ENCODE results near the gene MROH8.

DNA sequence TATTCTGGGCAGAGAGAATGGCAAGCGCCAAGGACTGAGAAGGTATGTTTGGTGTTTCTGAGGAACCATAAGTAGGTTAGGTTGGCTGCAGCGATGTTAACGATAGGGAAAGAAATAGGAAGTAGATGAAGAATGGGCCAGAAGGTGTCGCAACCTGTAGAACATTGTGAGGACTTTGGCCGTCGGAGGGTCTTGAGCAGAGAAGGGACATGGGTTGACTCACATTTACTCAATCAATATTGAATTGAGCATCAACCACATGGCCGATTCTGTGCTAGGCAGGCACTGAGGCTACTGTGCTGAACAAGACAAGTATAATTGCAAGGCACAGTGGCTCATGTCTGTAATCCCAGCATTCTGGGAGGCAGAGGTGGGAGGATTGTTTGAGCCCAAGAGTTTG lies 27.1 kb downstream of the MROH8 start:
- TF ChIP-seq ZBTB21 (tag by site-specific recombination; IDR thresholded peaks at IDR 0.05): no peak
- no peak for TF ChIP-seq ZBTB1 (tag by site-specific recombination; IDR thresholded peaks at IDR 0.05)
- TF ChIP-seq ZNF221 (tag by site-specific recombination; IDR thresholded peaks at IDR 0.05; ENCODE audit: borderline replicate concordance): no peak
- TF ChIP-seq HOXC10 (CRISPR knock-in tag; IDR thresholded peaks at IDR 0.05): no peak
- TF ChIP-seq ZNF501 (tag by site-specific recombination; IDR thresholded peaks at IDR 0.05): no peak
- TF ChIP-seq, protein P1, sequence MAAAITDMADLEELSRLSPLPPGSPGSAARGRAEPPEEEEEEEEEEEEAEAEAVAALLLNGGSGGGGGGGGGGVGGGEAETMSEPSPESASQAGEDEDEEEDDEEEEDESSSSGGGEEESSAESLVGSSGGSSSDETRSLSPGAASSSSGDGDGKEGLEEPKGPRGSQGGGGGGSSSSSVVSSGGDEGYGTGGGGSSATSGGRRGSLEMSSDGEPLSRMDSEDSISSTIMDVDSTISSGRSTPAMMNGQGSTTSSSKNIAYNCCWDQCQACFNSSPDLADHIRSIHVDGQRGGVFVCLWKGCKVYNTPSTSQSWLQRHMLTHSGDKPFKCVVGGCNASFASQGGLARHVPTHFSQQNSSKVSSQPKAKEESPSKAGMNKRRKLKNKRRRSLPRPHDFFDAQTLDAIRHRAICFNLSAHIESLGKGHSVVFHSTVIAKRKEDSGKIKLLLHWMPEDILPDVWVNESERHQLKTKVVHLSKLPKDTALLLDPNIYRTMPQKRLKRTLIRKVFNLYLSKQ (tag by site-specific recombination; IDR thresholded peaks at IDR 0.05; ENCODE audit: borderline replicate concordance): no peak
- TF ChIP-seq, protein P2, sequence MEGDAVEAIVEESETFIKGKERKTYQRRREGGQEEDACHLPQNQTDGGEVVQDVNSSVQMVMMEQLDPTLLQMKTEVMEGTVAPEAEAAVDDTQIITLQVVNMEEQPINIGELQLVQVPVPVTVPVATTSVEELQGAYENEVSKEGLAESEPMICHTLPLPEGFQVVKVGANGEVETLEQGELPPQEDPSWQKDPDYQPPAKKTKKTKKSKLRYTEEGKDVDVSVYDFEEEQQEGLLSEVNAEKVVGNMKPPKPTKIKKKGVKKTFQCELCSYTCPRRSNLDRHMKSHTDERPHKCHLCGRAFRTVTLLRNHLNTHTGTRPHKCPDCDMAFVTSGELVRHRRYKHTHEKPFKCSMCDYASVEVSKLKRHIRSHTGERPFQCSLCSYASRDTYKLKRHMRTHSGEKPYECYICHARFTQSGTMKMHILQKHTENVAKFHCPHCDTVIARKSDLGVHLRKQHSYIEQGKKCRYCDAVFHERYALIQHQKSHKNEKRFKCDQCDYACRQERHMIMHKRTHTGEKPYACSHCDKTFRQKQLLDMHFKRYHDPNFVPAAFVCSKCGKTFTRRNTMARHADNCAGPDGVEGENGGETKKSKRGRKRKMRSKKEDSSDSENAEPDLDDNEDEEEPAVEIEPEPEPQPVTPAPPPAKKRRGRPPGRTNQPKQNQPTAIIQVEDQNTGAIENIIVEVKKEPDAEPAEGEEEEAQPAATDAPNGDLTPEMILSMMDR (tag by site-specific recombination; IDR thresholded peaks at IDR 0.05): no peak
- TF ChIP-seq, protein P3, sequence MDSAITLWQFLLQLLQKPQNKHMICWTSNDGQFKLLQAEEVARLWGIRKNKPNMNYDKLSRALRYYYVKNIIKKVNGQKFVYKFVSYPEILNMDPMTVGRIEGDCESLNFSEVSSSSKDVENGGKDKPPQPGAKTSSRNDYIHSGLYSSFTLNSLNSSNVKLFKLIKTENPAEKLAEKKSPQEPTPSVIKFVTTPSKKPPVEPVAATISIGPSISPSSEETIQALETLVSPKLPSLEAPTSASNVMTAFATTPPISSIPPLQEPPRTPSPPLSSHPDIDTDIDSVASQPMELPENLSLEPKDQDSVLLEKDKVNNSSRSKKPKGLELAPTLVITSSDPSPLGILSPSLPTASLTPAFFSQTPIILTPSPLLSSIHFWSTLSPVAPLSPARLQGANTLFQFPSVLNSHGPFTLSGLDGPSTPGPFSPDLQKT (IDR thresholded peaks at IDR 0.05; ENCODE audit: borderline replicate concordance, low read depth, low read length): no peak
- no peak for TF ChIP-seq ZFP37 (tag by site-specific recombination; IDR thresholded peaks at IDR 0.05)
- TF ChIP-seq ZNF571 (tag by site-specific recombination; IDR thresholded peaks at IDR 0.05): no peak
- no peak for TF ChIP-seq BCL11A (tag by site-specific recombination; IDR thresholded peaks at IDR 0.05; ENCODE audit: low read depth)
- no peak for TF ChIP-seq ZNF10 (tag by site-specific recombination; IDR thresholded peaks at IDR 0.05)
